KMS-11 (cell line): ENCODE measurements around the gene FBXO31.

Source experiments
- H2AFZ ChIP-seq: fragments of 200-600 bp; sonication (generic); 2 replicates; pipeline ENCODE4 v1.6.1; 2016; ENCODE audit warnings: antibody characterized with exemption, mixed run types, low read depth
- H3K27ac ChIP-seq: fragments of 200-600 bp; sonication (generic); 2 replicates; pipeline ENCODE4 v1.6.1; 2016; ENCODE audit warnings: mild to moderate bottlenecking, mixed run types
- H3K27me3 ChIP-seq: fragments of 200-600 bp; sonication (generic); 2 replicates; pipeline ENCODE4 v1.6.1; 2017; ENCODE audit warnings: mild to moderate bottlenecking, low read depth, mixed run types, moderate library complexity; ENCODE audit not compliant: insufficient read depth
- H3K36me3 ChIP-seq: fragments of 200-600 bp; sonication (generic); 2 replicates; pipeline ENCODE4 v1.6.1; 2017; ENCODE audit warnings: mild to moderate bottlenecking, mixed run types; ENCODE audit not compliant: insufficient read depth
- H3K4me1 ChIP-seq: fragments of 200-600 bp; sonication (generic); 2 replicates; pipeline ENCODE4 v1.6.1; 2016; ENCODE audit warnings: mild to moderate bottlenecking, low read depth, mixed run types; ENCODE audit not compliant: poor library complexity, severe bottlenecking
- H3K4me2 ChIP-seq: fragments of 200-600 bp; sonication (generic); 2 replicates; pipeline ENCODE4 v1.7.0; 2016; ENCODE audit warnings: mild to moderate bottlenecking, mixed run types
- H3K4me3 ChIP-seq: fragments of 200-600 bp; sonication (generic); IDR thresholded peaks from 2 replicates; pipeline ENCODE4 v1.6.1; 2017; ENCODE audit warnings: low read depth, low read length, mixed read lengths; ENCODE audit not compliant: insufficient read depth
- H3K79me2 ChIP-seq: fragments of 200-600 bp; sonication (generic); 2 replicates; pipeline ENCODE4 v1.6.1; 2016; ENCODE audit warnings: low read depth, mixed run types; ENCODE audit not compliant: insufficient read depth
- H3K9ac ChIP-seq: fragments of 200-600 bp; sonication (generic); 2 replicates; pipeline ENCODE4 v1.6.1; 2016; ENCODE audit warnings: mild to moderate bottlenecking, mixed run types
- H4K20me1 ChIP-seq: fragments of 200-600 bp; sonication (generic); 2 replicates; pipeline ENCODE4 v1.6.1; 2016; ENCODE audit warnings: mild to moderate bottlenecking, mixed run types; ENCODE audit not compliant: insufficient read depth
- TF ChIP-seq, protein P1 (sequence below): fragments of 200-600 bp; sonication (generic); conservative IDR thresholded peaks from 2 replicates; pipeline ENCODE4 v1.6.1; 2017; ENCODE audit warnings: low read depth, mild to moderate bottlenecking, antibody characterized with exemption, low read length, moderate library complexity, mixed read lengths

Gene FBXO31

DNA sequence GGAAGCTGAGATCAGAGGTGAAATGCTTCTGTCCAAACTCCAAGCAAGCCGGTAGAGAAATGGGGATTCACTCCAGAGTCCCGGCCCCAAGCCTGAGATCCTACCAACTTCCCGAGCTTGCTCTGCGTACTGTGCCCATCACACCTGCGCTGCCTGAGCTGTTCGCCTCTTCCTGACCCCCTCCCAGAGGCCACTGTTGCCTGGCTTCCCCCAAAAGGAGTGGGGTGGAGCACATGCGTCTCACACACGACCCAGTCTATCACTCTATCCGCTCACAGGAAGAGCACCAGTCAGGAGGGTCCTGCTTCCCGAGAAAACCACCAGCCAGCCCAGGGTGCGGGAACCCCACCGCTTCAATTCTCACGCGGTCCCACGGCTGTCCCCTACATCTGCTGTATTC lies 52.9 kb downstream of the FBXO31 start:
- H3K9ac ChIP-seq, result no peak overlapping the region
- no peak overlapping the region for H3K4me3 ChIP-seq
- H3K4me1 ChIP-seq, result no peaks in the 10 kb centered on the region
- TF ChIP-seq, protein P1, sequence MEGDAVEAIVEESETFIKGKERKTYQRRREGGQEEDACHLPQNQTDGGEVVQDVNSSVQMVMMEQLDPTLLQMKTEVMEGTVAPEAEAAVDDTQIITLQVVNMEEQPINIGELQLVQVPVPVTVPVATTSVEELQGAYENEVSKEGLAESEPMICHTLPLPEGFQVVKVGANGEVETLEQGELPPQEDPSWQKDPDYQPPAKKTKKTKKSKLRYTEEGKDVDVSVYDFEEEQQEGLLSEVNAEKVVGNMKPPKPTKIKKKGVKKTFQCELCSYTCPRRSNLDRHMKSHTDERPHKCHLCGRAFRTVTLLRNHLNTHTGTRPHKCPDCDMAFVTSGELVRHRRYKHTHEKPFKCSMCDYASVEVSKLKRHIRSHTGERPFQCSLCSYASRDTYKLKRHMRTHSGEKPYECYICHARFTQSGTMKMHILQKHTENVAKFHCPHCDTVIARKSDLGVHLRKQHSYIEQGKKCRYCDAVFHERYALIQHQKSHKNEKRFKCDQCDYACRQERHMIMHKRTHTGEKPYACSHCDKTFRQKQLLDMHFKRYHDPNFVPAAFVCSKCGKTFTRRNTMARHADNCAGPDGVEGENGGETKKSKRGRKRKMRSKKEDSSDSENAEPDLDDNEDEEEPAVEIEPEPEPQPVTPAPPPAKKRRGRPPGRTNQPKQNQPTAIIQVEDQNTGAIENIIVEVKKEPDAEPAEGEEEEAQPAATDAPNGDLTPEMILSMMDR, result no peak
- no peaks in the 10 kb centered on the region for H4K20me1 ChIP-seq
- H2AFZ ChIP-seq, result no peak overlapping the region
- H3K36me3 ChIP-seq, result no peaks in the 10 kb centered on the region
- no peak overlapping the region for H3K4me2 ChIP-seq
- H3K79me2 ChIP-seq, result no peaks in the 10 kb centered on the region
- H3K27me3 ChIP-seq, result no peaks in the 10 kb centered on the region
- H3K27ac ChIP-seq, result no peak overlapping the region

DNA sequence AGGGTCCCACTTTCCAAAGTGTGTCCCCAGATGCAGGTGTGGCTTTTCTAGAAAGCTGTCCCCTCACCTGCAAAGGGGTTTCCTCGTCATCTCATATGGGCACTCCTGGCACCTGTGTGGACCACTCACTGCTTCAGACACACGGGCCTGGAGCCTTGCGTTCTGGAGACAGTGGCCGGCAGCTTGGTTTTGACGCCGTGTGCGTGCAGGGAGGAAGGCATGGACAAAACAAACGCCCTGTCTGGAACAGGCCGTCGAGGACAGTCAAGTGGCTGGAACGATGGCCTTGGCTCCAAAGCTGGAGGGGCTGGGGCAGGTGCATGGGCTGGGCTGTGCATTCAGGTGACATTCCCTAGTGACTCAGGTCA lies 53.3 kb downstream of the FBXO31 start:
- Histone ChIP-seq H3K9ac (no peak overlapping the region), H3K4me2 (no peak overlapping the region), H3K27me3 (no peaks in the 10 kb centered on the region), H3K36me3 (no peaks in the 10 kb centered on the region), H4K20me1 (no peaks in the 10 kb centered on the region), H3K79me2 (no peaks in the 10 kb centered on the region), H3K4me3 (no peak overlapping the region), H3K4me1 (no peaks in the 10 kb centered on the region), H3K27ac (no peak overlapping the region), H2AFZ (no peak overlapping the region)
- TF ChIP-seq, protein P1, result no peak

GRCh38 chr16:87329436-87330256 lies 53.9 kb downstream of the FBXO31 start:
- H3K27me3 ChIP-seq, result no peaks in the 10 kb centered on the region
- H3K79me2 ChIP-seq, result no peaks in the 10 kb centered on the region
- no peaks in the 10 kb centered on the region for H3K4me1 ChIP-seq
- H4K20me1 ChIP-seq, result no peaks in the 10 kb centered on the region
- no peak overlapping the region for H2AFZ ChIP-seq
- H3K4me2 ChIP-seq, result no peak overlapping the region
- H3K4me3 ChIP-seq, result no peak overlapping the region
- TF ChIP-seq, protein P1, result no peak
- no peak overlapping the region for H3K9ac ChIP-seq
- no peak overlapping the region for H3K27ac ChIP-seq
- H3K36me3 ChIP-seq, result no peaks in the 10 kb centered on the region

DNA sequence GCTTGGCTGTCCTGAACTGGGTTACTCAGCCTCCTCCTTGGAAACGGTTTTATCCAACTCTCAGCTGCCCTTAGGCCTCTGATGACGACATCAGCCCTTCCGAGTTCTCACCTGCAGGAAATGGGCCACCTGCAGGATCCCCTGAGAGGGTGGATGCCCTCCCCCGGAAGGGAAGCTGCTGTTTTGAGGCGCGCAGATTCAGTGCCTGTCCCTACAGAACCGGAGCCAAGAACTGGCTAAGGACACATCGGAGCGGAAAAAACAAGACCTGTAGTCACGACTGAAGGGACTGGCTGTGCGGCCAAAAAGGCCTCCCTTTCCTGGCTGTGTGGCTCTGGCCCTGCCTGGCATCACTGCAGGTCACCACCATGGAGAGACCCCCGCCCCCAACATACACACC lies 54.7 kb downstream of the FBXO31 start:
- Histone ChIP-seq H3K4me2 (no peak overlapping the region), H3K36me3 (no peaks in the 10 kb centered on the region), H3K9ac (no peak overlapping the region), H3K79me2 (no peaks in the 10 kb centered on the region), H3K4me3 (no peak overlapping the region), H3K27ac (no peak overlapping the region), H3K4me1 (no peaks in the 10 kb centered on the region), H4K20me1 (no peaks in the 10 kb centered on the region), H3K27me3 (no peaks in the 10 kb centered on the region), H2AFZ (no peak overlapping the region)
- TF ChIP-seq, protein P1, result no peak
